K562 (cell line): ENCODE results near the gene ZCCHC9.

Experiments used
- E2F6 ChIP-seq, 2 experiments: IDR thresholded peaks; 2 replicates each; pipeline ENCODE4 v1.6.1; 2011; ENCODE audit warnings: borderline replicate concordance in 1 of 2, control low read depth in 1 of 2, low read depth in 1 of 2, low read length in 1 of 2, mild to moderate bottlenecking in 1 of 2, mixed read lengths in 1 of 2, moderate library complexity in 1 of 2; ENCODE audit not compliant: insufficient read depth in 1 of 2, insufficient read length in 1 of 2, poor library complexity in 1 of 2, severe bottlenecking in 1 of 2; ENCODE audit errors: extremely low read depth in 1 of 2
- EZH2 ChIP-seq: IDR thresholded peaks from 2 replicates; pipeline ENCODE4 v1.6.1; 2012; ENCODE audit warnings: low read depth, mild to moderate bottlenecking, inconsistent platforms, low read length, borderline replicate concordance
- FIP1L1 ChIP-seq: fragments of 200-400 bp; formaldehyde crosslinking; IDR thresholded peaks from 2 replicates; pipeline ENCODE4 v1.6.1; 2018; ENCODE audit warnings: mild to moderate bottlenecking, low read depth, low read length; ENCODE audit not compliant: poor library complexity, severe bottlenecking
- FOXM1 ChIP-seq, 2 experiments: fragments of 450-650 bp in 1 of 2; sonication (generic) in 1 of 2; formaldehyde crosslinking in 1 of 2; IDR thresholded peaks; 2 replicates each; pipeline versions ENCODE4 v1.6.1 to v1.9.0; 2017 to 2022; ENCODE audit warnings: low read depth in 2 of 2, mild to moderate bottlenecking in 2 of 2, missing genetic modification reagents in 1 of 2, moderate library complexity in 1 of 2
- GATA2 ChIP-seq: sonication (generic); formaldehyde crosslinking; IDR thresholded peaks from 2 replicates; pipeline ENCODE4 v1.4.0; 2020; ENCODE audit warnings: mild to moderate bottlenecking, missing genetic modification reagents
- MYC ChIP-seq, 2 experiments: fragments of 250-450 bp in 1 of 2; sonication (Bioruptor Pico) in 1 of 2; IDR thresholded peaks; 2 replicates each; pipeline versions ENCODE4 v1.5.1 to v1.6.1; 2012 to 2021; ENCODE audit warnings: low read depth in 2 of 2, borderline replicate concordance in 1 of 2, improper control_type of control experiment in 1 of 2, low read length in 1 of 2, mild to moderate bottlenecking in 1 of 2, moderate library complexity in 1 of 2
- TBL1XR1 ChIP-seq, 2 experiments: IDR thresholded peaks; 2 replicates each; pipeline ENCODE4 v1.6.1; 2012; ENCODE audit warnings: improper control_type of control experiment in 2 of 2, low read length in 2 of 2, mild to moderate bottlenecking in 1 of 2
- ZNF407 ChIP-seq: fragments of 450-650 bp; IDR thresholded peaks from 2 replicates; pipeline ENCODE4 v1.6.1; 2016; ENCODE audit warnings: low read depth
- ZNF431 ChIP-seq: sonication (generic); formaldehyde crosslinking; IDR thresholded peaks from 2 replicates; pipeline ENCODE4 v1.8.0; 2022; ENCODE audit warnings: mild to moderate bottlenecking, missing genetic modification reagents
- ZNF436 ChIP-seq: fragments of 250-450, 450-650 bp; sonication (Bioruptor Pico); formaldehyde crosslinking; IDR thresholded peaks from 2 replicates; pipeline ENCODE4 v1.7.0; 2020; ENCODE audit warnings: mild to moderate bottlenecking
- ZZZ3 ChIP-seq: fragments of 450-650 bp; IDR thresholded peaks from 2 replicates; pipeline ENCODE4 v1.6.1; 2016; ENCODE audit warnings: antibody characterized with exemption, mild to moderate bottlenecking, moderate library complexity

GRCh38 chr5:81355291-81356251 is 54.2 kb downstream of the ZCCHC9 start:
- TF ChIP-seq ZNF407 (no peak), GATA2 (no peak), MYC (IDR thresholded peaks at IDR 0.05; ENCODE audit: low read depth, low read length) (no peak), MYC (CRISPR knock-in tag; IDR thresholded peaks at IDR 0.05; ENCODE audit: borderline replicate concordance, low read depth) (no peak), TBL1XR1 (IDR thresholded peaks at IDR 0.05; ENCODE audit: low read length in 2 of 2) (no peak), FIP1L1 (no peak), ZNF431 (CRISPR knock-in tag) (no peak), E2F6 (IDR thresholded peaks at IDR 0.05; ENCODE audit: borderline replicate concordance in 1 of 2, extremely low read depth in 1 of 2, insufficient read depth in 1 of 2, insufficient read length in 1 of 2, low read depth in 1 of 2, low read length in 1 of 2, poor library complexity in 1 of 2, severe bottlenecking in 1 of 2) (no peak), ZZZ3 (no peak), ZNF436 (CRISPR knock-in tag) (no peak), FOXM1 (IDR thresholded peaks at IDR 0.05; ENCODE audit: low read depth) (no peak), FOXM1 (CRISPR knock-in tag; IDR thresholded peaks at IDR 0.05; ENCODE audit: low read depth) (no peak), EZH2 (no peak)
